ENCODE data around the gene MYO1F. TPM values are rescaled to one million over a fixed set of nuclear protein-coding genes. Genes with fewer than 3 reads are reported as not detected.
A peak's percentile ranks its signal among the peaks of the same experiment; 100 is the strongest.

Gene MYO1F
- polyA plus RNA-seq, 1 experiment = 0.29 TPM

GRCh38 chr19:8510589-8511115, 66.6 kb downstream of the MYO1F start:
- POLR2A ChIA-PET = no interaction called here
- no peak for TF ChIP-seq CTCF (IDR thresholded peaks at IDR 0.05; ENCODE audit: insufficient read depth, low read depth, low read length)
- H3K4me3 ChIP-seq (ENCODE audit: low read depth, low read length) = no peak overlapping the region
- CTCF ChIA-PET = no interaction called here
- H3K27me3 ChIP-seq (ENCODE audit: control insufficient read depth, insufficient read depth, low read length) = no peaks in the 10 kb centered on the region
- no peak for DNase-seq (ENCODE audit: low read depth)
- peaks cover 6% of the 10 kb centered on the region for H3K36me3 ChIP-seq (ENCODE audit: control insufficient read depth, insufficient read depth, low read length)

GRCh38 chr19:8506402-8506957, 70.8 kb downstream of the MYO1F start:
- H3K36me3 ChIP-seq (ENCODE audit: control insufficient read depth, insufficient read depth, low read length) = peaks cover 4% of the 10 kb centered on the region
- CTCF ChIA-PET = interaction anchor here (0.6 to 3.7 kb wide), 14 partner anchors 11 to 237 kb away, joined by 3 to 42 read pairs (median 6); partner anchors contain the start of genes MARCHF2 and MYO1F
- H3K4me3 ChIP-seq (ENCODE audit: low read depth, low read length) = peak overlapping the region; percentile 49
- POLR2A ChIA-PET = no interaction called here
- H3K27me3 ChIP-seq (ENCODE audit: control insufficient read depth, insufficient read depth, low read length) = no peaks in the 10 kb centered on the region
- DNase-seq (ENCODE audit: low read depth) = no peak
- no peak for TF ChIP-seq CTCF (IDR thresholded peaks at IDR 0.05; ENCODE audit: insufficient read depth, low read depth, low read length)

- no peak for DNase-seq (ENCODE audit: low read depth)
- ChIA-PET POLR2A (no interaction called here), CTCF (interaction anchor here (0.6 to 3.7 kb wide), 27 partner anchors 9 to 236 kb away, joined by 3 to 42 read pairs (median 5); partner anchors contain the start of genes KANK3, MARCHF2 and MYO1F)
- TF ChIP-seq CTCF (IDR thresholded peaks at IDR 0.05; ENCODE audit: insufficient read depth, low read depth, low read length) = peak; percentile 95
- Histone ChIP-seq H3K4me3 (ENCODE audit: low read depth, low read length) (peak overlapping the region; percentile 49), H3K36me3 (ENCODE audit: control insufficient read depth, insufficient read depth, low read length) (peaks cover 2% of the 10 kb centered on the region), H3K27me3 (ENCODE audit: control insufficient read depth, insufficient read depth, low read length) (no peaks in the 10 kb centered on the region)
Measured at GRCh38 chr19:8505680-8506401, 71.4 kb downstream of the MYO1F start.

- Histone ChIP-seq H3K4me3 (ENCODE audit: low read depth, low read length) (no peak overlapping the region), H3K27me3 (ENCODE audit: control insufficient read depth, insufficient read depth, low read length) (no peaks in the 10 kb centered on the region), H3K36me3 (ENCODE audit: control insufficient read depth, insufficient read depth, low read length) (no peaks in the 10 kb centered on the region; the same call in 1 of the 2 replicates)
- CTCF ChIA-PET = interaction anchor here (0.9 to 3.7 kb wide), 16 partner anchors 8 to 171 kb away, joined by 3 to 42 read pairs (median 4); partner anchors contain the start of genes KANK3 and MYO1F
- POLR2A ChIA-PET = no interaction called here
- no peak for TF ChIP-seq CTCF (IDR thresholded peaks at IDR 0.05; ENCODE audit: insufficient read depth, low read depth, low read length)
- DNase-seq (ENCODE audit: low read depth) = no peak
Measured at GRCh38 chr19:8504919-8505318, 72.3 kb downstream of the MYO1F start.

- H3K4me3 ChIP-seq (ENCODE audit: low read depth, low read length) = no peak overlapping the region
- no peaks in the 10 kb centered on the region for H3K27me3 ChIP-seq (ENCODE audit: control insufficient read depth, insufficient read depth, low read length)
- TF ChIP-seq CTCF (IDR thresholded peaks at IDR 0.05; ENCODE audit: insufficient read depth, low read depth, low read length) = no peak
- no peaks in the 10 kb centered on the region for H3K36me3 ChIP-seq (ENCODE audit: control insufficient read depth, insufficient read depth, low read length)
- DNase-seq (ENCODE audit: low read depth) = no peak
- ChIA-PET CTCF (interaction anchor here (0.6 to 3.7 kb wide), 4 partner anchors 76 to 157 kb away, joined by 3 to 42 read pairs (median 6); partner anchors contain the start of gene MARCHF2), POLR2A (no interaction called here)
Measured at GRCh38 chr19:8504171-8504570, 73.1 kb downstream of the MYO1F start.

All from BJ (cell line).